Muscle layer of duodenum (tissue), 2 donors: ENCODE results near the gene DSCAML1.
A peak's percentile ranks its signal among the peaks of the same experiment; 100 is the strongest.

ENCODE experiments used
- H3K27ac ChIP-seq: one replicate; pipeline ENCODE4 v1.7.0; 2013; ENCODE audit warnings: mild to moderate bottlenecking, low read length
- H3K27me3 ChIP-seq: one replicate; pipeline ENCODE4 v1.7.0; 2013; ENCODE audit warnings: low read depth, mild to moderate bottlenecking, control low read depth, low read length
- H3K36me3 ChIP-seq, 2 donors: one replicate each; pipeline ENCODE4 v1.7.0; 2013; ENCODE audit warnings: low read length in 2 of 2, control low read depth in 1 of 2, mild to moderate bottlenecking in 1 of 2; ENCODE audit not compliant: insufficient read depth in 2 of 2, control insufficient read depth in 1 of 2
- H3K4me1 ChIP-seq, 2 donors: one replicate each; pipeline ENCODE4 v1.7.0; 2013; ENCODE audit warnings: low read length in 2 of 2, mild to moderate bottlenecking in 2 of 2, control low read depth in 1 of 2, moderate library complexity in 1 of 2; ENCODE audit not compliant: insufficient read depth in 2 of 2, control insufficient read depth in 1 of 2
- H3K4me3 ChIP-seq, 2 donors: one replicate each; pipeline ENCODE4 v1.7.0; 2013; ENCODE audit warnings: low read length in 2 of 2, low read depth in 1 of 2, mild to moderate bottlenecking in 1 of 2
- H3K9me3 ChIP-seq, 2 donors: one replicate each; pipeline ENCODE4 v1.7.0; 2013; ENCODE audit warnings: low read length in 2 of 2, control low read depth in 1 of 2, mild to moderate bottlenecking in 1 of 2; ENCODE audit not compliant: control insufficient read depth in 1 of 2
- donor health status: healthy.

DSCAML1 gene

GRCh38 chr11:117822074-117823033 lies 25.3 kb upstream of the DSCAML1 start:
- H3K4me3 ChIP-seq: no peak overlapping the region
- peaks cover 8 to 33% of the 10 kb centered on the region in 2 donors for H3K4me1 ChIP-seq
- no peaks in the 10 kb centered on the region for H3K36me3 ChIP-seq
- peak overlapping the region; percentile 60 for H3K27ac ChIP-seq
- no peaks in the 10 kb centered on the region for H3K27me3 ChIP-seq
- no peaks in the 10 kb centered on the region for H3K9me3 ChIP-seq

GRCh38 chr11:117821431-117821830 lies 24.4 kb upstream of the DSCAML1 start:
- Histone ChIP-seq H3K36me3 (no peaks in the 10 kb centered on the region), H3K4me3 (no peak overlapping the region), H3K9me3 (no peaks in the 10 kb centered on the region), H3K4me1 (peaks cover 13 to 37% of the 10 kb centered on the region in 2 donors), H3K27me3 (no peaks in the 10 kb centered on the region), H3K27ac (no peak overlapping the region)

GRCh38 chr11:117820516-117820915 lies 23.5 kb upstream of the DSCAML1 start:
- H3K27me3 ChIP-seq: no peaks in the 10 kb centered on the region
- H3K4me1 ChIP-seq: peaks cover 18 to 39% of the 10 kb centered on the region in 2 donors
- H3K4me3 ChIP-seq: no peak overlapping the region
- H3K9me3 ChIP-seq: no peaks in the 10 kb centered on the region
- H3K27ac ChIP-seq: no peak overlapping the region
- H3K36me3 ChIP-seq: no peaks in the 10 kb centered on the region

GRCh38 chr11:117820071-117820470 lies 23.1 kb upstream of the DSCAML1 start:
- H3K27ac ChIP-seq: peak overlapping the region; percentile 31
- H3K4me3 ChIP-seq: no peak overlapping the region
- H3K9me3 ChIP-seq: no peaks in the 10 kb centered on the region
- no peaks in the 10 kb centered on the region for H3K36me3 ChIP-seq
- H3K27me3 ChIP-seq: no peaks in the 10 kb centered on the region
- peaks cover 21 to 39% of the 10 kb centered on the region in 2 donors for H3K4me1 ChIP-seq

GRCh38 chr11:117819096-117820040 lies 22.4 kb upstream of the DSCAML1 start:
- H3K4me3 ChIP-seq: no peak overlapping the region
- no peaks in the 10 kb centered on the region for H3K9me3 ChIP-seq
- H3K36me3 ChIP-seq: no peaks in the 10 kb centered on the region
- H3K4me1 ChIP-seq: peaks cover 21 to 41% of the 10 kb centered on the region in 2 donors
- no peaks in the 10 kb centered on the region for H3K27me3 ChIP-seq
- peak overlapping the region; percentile 31 for H3K27ac ChIP-seq

- Histone ChIP-seq H3K27ac (no peak overlapping the region), H3K4me1 (peaks cover 15 to 41% of the 10 kb centered on the region in 2 donors), H3K9me3 (no peaks in the 10 kb centered on the region)
Measured at GRCh38 chr11:117818041-117818873, 21.2 kb upstream of the DSCAML1 start.

GRCh38 chr11:117817368-117818040 lies 20.5 kb upstream of the DSCAML1 start:
- Histone ChIP-seq H3K36me3 (no peaks in the 10 kb centered on the region), H3K27me3 (no peaks in the 10 kb centered on the region), H3K4me3 (peak overlapping the region in 1 of 2 donors; percentile 39), H3K4me1 (peaks cover 15 to 37% of the 10 kb centered on the region in 2 donors), H3K27ac (peak overlapping the region; percentile 45), H3K9me3 (no peaks in the 10 kb centered on the region)

More at GRCh38 chr11:117818041-117818873, 21.2 kb upstream of the DSCAML1 start:
- Histone ChIP-seq H3K36me3 (no peaks in the 10 kb centered on the region), H3K4me3 (no peak overlapping the region), H3K27me3 (no peaks in the 10 kb centered on the region)

- H3K4me1 ChIP-seq: peaks cover 15 to 34% of the 10 kb centered on the region in 2 donors
- H3K4me3 ChIP-seq: peak overlapping the region in 1 of 2 donors; percentile 39
- H3K9me3 ChIP-seq: no peaks in the 10 kb centered on the region
- H3K36me3 ChIP-seq: no peaks in the 10 kb centered on the region
- peak overlapping the region; percentile 45 for H3K27ac ChIP-seq
- H3K27me3 ChIP-seq: no peaks in the 10 kb centered on the region
Measured at GRCh38 chr11:117816846-117817367, 19.9 kb upstream of the DSCAML1 start.

GRCh38 chr11:117816151-117816741 lies 19.2 kb upstream of the DSCAML1 start:
- Histone ChIP-seq H3K27me3 (no peaks in the 10 kb centered on the region), H3K36me3 (no peaks in the 10 kb centered on the region), H3K4me3 (peak overlapping the region in 1 of 2 donors; percentile 16), H3K9me3 (no peaks in the 10 kb centered on the region), H3K27ac (peak overlapping the region; percentile 63), H3K4me1 (peaks cover 15 to 34% of the 10 kb centered on the region in 2 donors)
